GM19099 (cell line): Measurements from ENCODE around the gene CREB5.

Experiments
- POLR2A ChIP-seq: IDR thresholded peaks from 3 replicates; pipeline ENCODE4 v1.6.1; 2011; ENCODE audit warnings: low read depth; ENCODE audit not compliant: insufficient read length; ENCODE audit errors: extremely low read depth

The CREB5 gene

GRCh38 chr7:28856656-28857055 lies 444.3 kb downstream of the CREB5 start:
- TF ChIP-seq POLR2A: no peak

- TF ChIP-seq POLR2A: no peak
Measured at GRCh38 chr7:28858206-28858605, 445.9 kb downstream of the CREB5 start.

- no peak for TF ChIP-seq POLR2A
Measured at GRCh38 chr7:28858895-28859294, 446.6 kb downstream of the CREB5 start.

GRCh38 chr7:28861825-28862224 lies 449.5 kb downstream of the CREB5 start:
- TF ChIP-seq POLR2A: no peak

- no peak for TF ChIP-seq POLR2A
Measured at GRCh38 chr7:28862595-28863272, 450.4 kb downstream of the CREB5 start.

- no peak for TF ChIP-seq POLR2A
Measured at GRCh38 chr7:28865601-28866144, 453.4 kb downstream of the CREB5 start.

- no peak for TF ChIP-seq POLR2A
Measured at GRCh38 chr7:28868712-28869111, 456.4 kb downstream of the CREB5 start.

- TF ChIP-seq POLR2A: no peak
Measured at GRCh38 chr7:28871077-28871476, 458.8 kb downstream of the CREB5 start.

- TF ChIP-seq POLR2A: no peak
Measured at GRCh38 chr7:28871631-28872030, 459.3 kb downstream of the CREB5 start.

GRCh38 chr7:28872226-28872625 lies 459.9 kb downstream of the CREB5 start:
- TF ChIP-seq POLR2A: no peak

- TF ChIP-seq POLR2A: no peak
Measured at GRCh38 chr7:28873365-28873764, 461.0 kb downstream of the CREB5 start.

- no peak for TF ChIP-seq POLR2A
Measured at GRCh38 chr7:28874001-28874400, 461.7 kb downstream of the CREB5 start.
